BJ (cell line): ENCODE data around the gene MMP10. TPM values are rescaled to one million over a fixed set of nuclear protein-coding genes. Genes with fewer than 3 reads are reported as not detected.

Experiments
- CTCF ChIA-PET: fragments of 350-600 bp; formaldehyde crosslinking; extraction: SDS; loops from one replicate; lab custom pipeline; 2021; ENCODE audit warnings: antibody characterized with exemption, inconsistent platforms; lab: Yijun Ruan, JAX
- POLR2A ChIA-PET: fragments of 300-600 bp; sonication (Branson Sonifier 250); formaldehyde crosslinking; extraction: SDS; loops from one replicate; lab custom pipeline; 2021; ENCODE audit warnings: antibody characterized with exemption; lab: Charles Lee
- DNase-seq: peaks from one replicate; pipeline ENCODE4 v3.0.0-alpha.2; 2011; ENCODE audit warnings: low read depth
- H3K27me3 ChIP-seq: 2 replicates; pipeline ENCODE4 v1.6.0; 2011; ENCODE audit warnings: low read length; ENCODE audit not compliant: control insufficient read depth, insufficient read depth
- H3K36me3 ChIP-seq: 2 replicates; pipeline ENCODE4 v1.5.1; 2011; ENCODE audit warnings: low read length; ENCODE audit not compliant: control insufficient read depth, insufficient read depth
- H3K4me3 ChIP-seq: 2 replicates; pipeline ENCODE4 v1.5.1; 2011; ENCODE audit warnings: low read depth, mild to moderate bottlenecking, control low read depth, low read length
- polyA plus RNA-seq: library from polyadenylated mRNA; depleted of rRNA; stranded (reverse); fragments of >200 nt; gene quantifications from 2 replicates; pipeline ENCODE4 v1.2.3, GENCODE V29; 2011
- TF ChIP-seq, protein P1 (sequence below): IDR thresholded peaks from 2 replicates; pipeline ENCODE4 v1.5.1; 2011; ENCODE audit warnings: low read depth, mild to moderate bottlenecking, control low read depth, inconsistent platforms, low read length, moderate library complexity; ENCODE audit not compliant: insufficient read depth

The MMP10 gene
- polyA plus RNA-seq, 1 experiment = 0.16 TPM

DNA sequence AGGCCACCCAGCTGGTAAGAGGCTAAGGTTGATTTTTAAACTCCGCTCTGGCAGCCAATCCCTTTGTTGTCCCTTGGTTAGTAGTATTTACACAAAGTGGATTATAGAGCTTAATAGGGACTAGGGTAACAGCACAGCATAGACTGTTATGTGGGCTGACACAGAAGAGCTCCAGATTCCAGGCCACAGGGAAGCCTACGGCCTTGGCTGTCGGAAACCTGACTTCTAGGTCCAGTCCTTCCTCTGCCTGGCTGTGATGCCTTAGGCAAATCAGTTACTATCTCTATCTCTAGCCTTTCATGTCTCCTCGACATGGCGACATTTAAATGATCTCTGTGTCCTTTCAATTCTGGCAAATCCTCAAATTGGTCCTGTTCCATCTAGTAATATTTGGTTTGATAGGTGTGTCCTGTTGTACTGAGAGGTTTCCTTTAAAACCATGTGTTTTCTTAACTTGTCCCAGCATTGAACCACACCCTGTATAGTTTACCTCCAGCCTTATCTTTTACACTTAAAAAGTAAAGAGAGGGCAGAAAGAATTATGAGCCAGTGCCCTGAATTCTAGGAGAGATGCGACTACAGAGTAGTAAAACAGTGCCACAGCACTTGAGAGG lies 13.4 kb upstream of the MMP10 start:
- TF ChIP-seq, protein P1, sequence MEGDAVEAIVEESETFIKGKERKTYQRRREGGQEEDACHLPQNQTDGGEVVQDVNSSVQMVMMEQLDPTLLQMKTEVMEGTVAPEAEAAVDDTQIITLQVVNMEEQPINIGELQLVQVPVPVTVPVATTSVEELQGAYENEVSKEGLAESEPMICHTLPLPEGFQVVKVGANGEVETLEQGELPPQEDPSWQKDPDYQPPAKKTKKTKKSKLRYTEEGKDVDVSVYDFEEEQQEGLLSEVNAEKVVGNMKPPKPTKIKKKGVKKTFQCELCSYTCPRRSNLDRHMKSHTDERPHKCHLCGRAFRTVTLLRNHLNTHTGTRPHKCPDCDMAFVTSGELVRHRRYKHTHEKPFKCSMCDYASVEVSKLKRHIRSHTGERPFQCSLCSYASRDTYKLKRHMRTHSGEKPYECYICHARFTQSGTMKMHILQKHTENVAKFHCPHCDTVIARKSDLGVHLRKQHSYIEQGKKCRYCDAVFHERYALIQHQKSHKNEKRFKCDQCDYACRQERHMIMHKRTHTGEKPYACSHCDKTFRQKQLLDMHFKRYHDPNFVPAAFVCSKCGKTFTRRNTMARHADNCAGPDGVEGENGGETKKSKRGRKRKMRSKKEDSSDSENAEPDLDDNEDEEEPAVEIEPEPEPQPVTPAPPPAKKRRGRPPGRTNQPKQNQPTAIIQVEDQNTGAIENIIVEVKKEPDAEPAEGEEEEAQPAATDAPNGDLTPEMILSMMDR = no peak
- Histone ChIP-seq H3K4me3 (no peak overlapping the region), H3K36me3 (no peaks in the 10 kb centered on the region), H3K27me3 (no peaks in the 10 kb centered on the region)
- no peak for DNase-seq
- ChIA-PET CTCF (interaction anchor here (0.9 to 2.4 kb wide), 3 partner anchors 10 to 121 kb away, joined by 4 to 7 read pairs (median 7); partner anchors contain the start of gene MMP10), POLR2A (no interaction called here)

DNA sequence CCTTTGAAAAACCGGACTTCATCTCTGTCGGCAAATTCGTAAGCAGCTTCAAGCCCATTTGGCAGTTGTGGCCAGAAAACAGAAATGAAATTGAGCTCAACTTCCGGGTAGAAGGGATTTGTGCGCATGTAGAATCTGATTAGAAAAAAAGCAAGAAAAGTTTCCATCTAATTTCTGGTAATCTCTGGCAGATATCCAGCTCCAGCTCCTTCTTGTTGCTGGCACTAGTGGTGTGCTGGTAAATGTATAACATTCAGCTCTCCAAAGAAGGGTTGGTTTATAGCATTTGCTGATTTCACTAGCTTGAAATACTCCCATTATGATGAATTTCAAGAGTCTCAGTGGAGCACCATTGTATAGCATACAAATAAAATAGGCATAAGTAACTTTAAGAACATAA lies 12.2 kb upstream of the MMP10 start:
- POLR2A ChIA-PET = no interaction called here
- DNase-seq = no peak
- Histone ChIP-seq H3K4me3 (no peak overlapping the region), H3K36me3 (no peaks in the 10 kb centered on the region), H3K27me3 (no peaks in the 10 kb centered on the region)
- CTCF ChIA-PET = interaction anchor here (0.7 to 2.4 kb wide), 3 partner anchors 10 to 122 kb away, joined by 3 to 7 read pairs (median 4); no protein-coding TSS in a partner anchor
- TF ChIP-seq, protein P1 = no peak

DNA sequence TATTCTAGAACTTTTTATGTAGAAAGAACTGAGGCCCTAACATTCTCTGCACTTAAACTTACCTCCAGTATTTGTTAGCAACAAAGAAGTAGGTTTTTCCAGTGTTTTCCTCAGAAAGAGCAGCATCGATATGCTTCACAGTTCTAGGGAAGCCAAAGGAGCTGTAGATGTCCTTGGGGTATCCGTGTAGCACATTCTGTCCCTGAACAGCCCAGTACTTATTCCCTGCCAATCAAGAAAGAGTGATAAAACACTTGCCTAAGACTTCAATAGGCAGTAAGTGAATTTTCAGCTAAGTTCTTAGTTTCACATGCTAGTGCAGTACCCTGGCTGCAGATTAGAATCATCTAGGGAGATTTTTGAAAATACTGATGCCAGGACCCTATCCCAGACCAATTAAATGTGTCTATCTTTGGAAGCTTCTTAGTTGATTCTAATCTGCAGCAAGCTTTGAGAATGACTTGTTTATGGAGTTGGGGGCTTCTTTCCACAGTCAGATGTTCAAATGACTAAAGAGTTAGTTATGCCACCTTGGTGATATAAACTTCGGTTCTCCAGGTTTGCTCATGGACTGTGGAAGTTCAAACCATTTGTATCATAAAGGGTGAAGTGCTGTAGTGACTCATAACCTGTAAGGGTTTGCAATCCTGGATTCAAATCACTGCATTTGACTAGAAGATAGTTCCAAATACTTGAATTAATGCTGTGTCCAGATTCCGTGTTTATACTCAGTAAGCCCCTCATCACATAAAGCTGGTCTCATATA lies 11.0 kb upstream of the MMP10 start:
- no peak overlapping the region for H3K4me3 ChIP-seq
- TF ChIP-seq, protein P1 = no peak
- no peak for DNase-seq
- ChIA-PET CTCF (interaction anchor here (1.9 to 2.4 kb wide), 2 partner anchors 11 to 123 kb away, joined by 6 to 7 read pairs; partner anchors contain the start of gene MMP10), POLR2A (no interaction called here)
- no peaks in the 10 kb centered on the region for H3K27me3 ChIP-seq
- H3K36me3 ChIP-seq = no peaks in the 10 kb centered on the region

DNA sequence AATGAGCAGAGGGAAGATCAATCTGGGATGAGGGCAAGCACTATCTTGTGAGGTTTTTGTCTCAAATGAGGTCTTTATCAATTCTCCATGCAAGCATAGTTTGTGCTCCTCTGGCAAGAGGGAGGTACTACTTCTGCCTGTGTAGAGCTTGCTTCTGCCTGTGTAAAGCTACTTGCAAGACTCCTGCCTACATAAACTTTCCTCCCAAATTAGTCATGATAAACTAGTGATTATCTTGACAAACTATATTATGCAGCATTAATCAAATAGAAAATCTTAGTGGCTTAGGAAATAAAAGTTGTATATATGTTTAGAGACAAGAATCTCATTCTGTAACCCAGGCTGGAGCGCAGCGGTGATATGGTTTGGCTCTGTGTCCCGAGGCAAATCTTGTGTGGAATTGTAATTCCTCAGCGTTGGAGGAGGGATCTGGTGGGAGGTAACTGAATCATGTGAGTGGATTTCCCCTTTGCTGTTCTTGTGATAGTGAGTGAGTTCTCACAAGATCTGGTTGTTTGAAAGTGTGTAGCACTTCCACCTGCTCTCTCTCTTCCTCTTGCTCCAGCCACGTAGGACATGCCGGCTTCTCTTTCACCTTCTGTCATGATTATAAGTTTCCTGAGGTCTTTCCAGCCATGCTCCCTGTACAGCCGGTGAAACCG lies 8.0 kb upstream of the MMP10 start:
- ChIA-PET POLR2A (no interaction called here), CTCF (no interaction called here)
- TF ChIP-seq, protein P1 = no peak
- H3K36me3 ChIP-seq = no peaks in the 10 kb centered on the region
- no peaks in the 10 kb centered on the region for H3K27me3 ChIP-seq
- H3K4me3 ChIP-seq = no peak overlapping the region
- DNase-seq = no peak

DNA sequence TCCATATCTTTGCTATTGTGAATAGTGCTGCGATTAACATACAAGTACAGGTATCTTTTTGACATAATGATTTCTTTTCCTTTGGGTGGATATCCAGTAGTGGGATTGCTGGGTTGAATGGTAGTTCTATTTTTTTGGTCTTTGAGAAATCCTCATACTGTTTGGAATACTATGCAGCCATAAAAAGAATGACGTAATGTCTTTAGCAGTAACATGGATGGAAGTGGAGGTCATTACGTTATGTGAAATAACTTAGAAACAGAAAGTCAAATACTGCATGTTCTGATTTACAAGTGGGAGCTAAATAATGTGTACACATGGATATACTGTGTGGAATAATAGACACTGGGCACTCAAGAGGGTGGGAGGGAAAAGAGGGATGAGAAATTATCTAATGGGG lies 4.0 kb upstream of the MMP10 start:
- TF ChIP-seq, protein P1 = no peak
- Histone ChIP-seq H3K4me3 (no peak overlapping the region), H3K36me3 (no peaks in the 10 kb centered on the region), H3K27me3 (no peaks in the 10 kb centered on the region; the same call in 1 of the 2 replicates)
- ChIA-PET POLR2A (no interaction called here), CTCF (interaction anchor here (1.5 kb wide), 2 partner anchors 9 to 12 kb away, joined by 4 to 7 read pairs; no protein-coding TSS in a partner anchor)
- DNase-seq = no peak
